Cortex of kidney (tissue), 1 donor: ENCODE measurements around the gene RFC2.
"Not testable (repeated sequence)": the region's sequence is repeated elsewhere in the genome, so short reads cannot be mapped to it uniquely, and the experiment has no call there.

Experiments used
- DNase-seq: peaks from one replicate; lab custom pipeline; 2025; lab: John Stamatoyannopoulos, UW

RFC2 gene

GRCh38 chr7:74217455-74218342 is 36.5 kb downstream of the RFC2 start:
- DNase-seq: no peak

GRCh38 chr7:74216361-74216761 is 37.8 kb downstream of the RFC2 start:
- no peak for DNase-seq

GRCh38 chr7:74215921-74216320 is 38.3 kb downstream of the RFC2 start:
- no peak for DNase-seq

GRCh38 chr7:74214816-74215630 is 39.2 kb downstream of the RFC2 start:
- no peak for DNase-seq

- DNase-seq: no peak
Observed at GRCh38 chr7:74212661-74213060, 41.5 kb downstream of the RFC2 start.

GRCh38 chr7:74208241-74208640 is 46.0 kb downstream of the RFC2 start:
- not testable (repeated sequence) for DNase-seq

- DNase-seq: no peak
Observed at GRCh38 chr7:74207586-74207985, 46.6 kb downstream of the RFC2 start.

GRCh38 chr7:74206589-74207120 is 47.5 kb downstream of the RFC2 start:
- no peak for DNase-seq

- not testable (repeated sequence) for DNase-seq
Observed at GRCh38 chr7:74206052-74206451, 48.1 kb downstream of the RFC2 start.

GRCh38 chr7:74203956-74204618 is 50.1 kb downstream of the RFC2 start:
- DNase-seq: no peak

- DNase-seq: no peak
Observed at GRCh38 chr7:74202841-74203556, 51.2 kb downstream of the RFC2 start.

DNA sequence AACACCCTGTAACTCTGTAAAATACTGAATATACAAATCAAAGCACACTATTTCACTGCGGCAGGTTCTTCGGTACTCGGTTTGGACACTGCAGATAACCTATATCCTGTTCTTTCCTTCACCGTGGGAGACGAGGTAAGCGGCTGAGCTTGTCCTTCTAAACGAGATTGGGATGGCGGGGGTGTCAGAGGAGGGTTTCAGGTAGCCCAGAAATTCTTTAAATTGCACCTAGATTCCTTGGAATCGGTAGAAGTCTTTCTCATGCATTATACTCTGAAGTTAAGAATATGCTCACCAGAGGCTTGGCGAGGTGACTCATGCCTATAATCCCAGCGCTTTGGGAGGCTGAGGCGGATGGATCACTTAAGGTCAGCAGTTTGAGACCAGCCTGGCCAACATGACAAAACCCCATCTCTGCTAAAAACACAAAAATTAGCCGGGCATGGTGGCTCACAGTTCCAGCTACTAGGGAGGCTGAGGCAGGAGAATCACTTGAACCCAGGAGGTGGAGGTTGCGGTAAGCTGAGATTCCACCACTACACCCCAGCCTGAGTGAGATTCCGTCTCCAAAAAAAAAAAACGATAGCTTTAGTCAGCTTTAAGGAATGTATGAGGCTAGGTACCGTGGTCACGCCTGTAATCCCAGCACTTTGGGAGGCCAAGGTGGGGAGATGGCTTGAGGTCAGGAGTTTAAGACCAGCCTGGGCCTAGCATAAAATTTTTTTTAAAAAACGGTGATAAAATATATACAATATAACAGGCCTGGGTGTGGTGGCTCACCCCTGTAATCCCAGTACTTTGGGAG is 54.4 kb downstream of the RFC2 start:
- no peak for DNase-seq

GRCh38 chr7:74197449-74198124 is 56.6 kb downstream of the RFC2 start:
- DNase-seq: no peak

- DNase-seq: not testable (repeated sequence)
Observed at GRCh38 chr7:74195968-74196654, 58.1 kb downstream of the RFC2 start.

DNA sequence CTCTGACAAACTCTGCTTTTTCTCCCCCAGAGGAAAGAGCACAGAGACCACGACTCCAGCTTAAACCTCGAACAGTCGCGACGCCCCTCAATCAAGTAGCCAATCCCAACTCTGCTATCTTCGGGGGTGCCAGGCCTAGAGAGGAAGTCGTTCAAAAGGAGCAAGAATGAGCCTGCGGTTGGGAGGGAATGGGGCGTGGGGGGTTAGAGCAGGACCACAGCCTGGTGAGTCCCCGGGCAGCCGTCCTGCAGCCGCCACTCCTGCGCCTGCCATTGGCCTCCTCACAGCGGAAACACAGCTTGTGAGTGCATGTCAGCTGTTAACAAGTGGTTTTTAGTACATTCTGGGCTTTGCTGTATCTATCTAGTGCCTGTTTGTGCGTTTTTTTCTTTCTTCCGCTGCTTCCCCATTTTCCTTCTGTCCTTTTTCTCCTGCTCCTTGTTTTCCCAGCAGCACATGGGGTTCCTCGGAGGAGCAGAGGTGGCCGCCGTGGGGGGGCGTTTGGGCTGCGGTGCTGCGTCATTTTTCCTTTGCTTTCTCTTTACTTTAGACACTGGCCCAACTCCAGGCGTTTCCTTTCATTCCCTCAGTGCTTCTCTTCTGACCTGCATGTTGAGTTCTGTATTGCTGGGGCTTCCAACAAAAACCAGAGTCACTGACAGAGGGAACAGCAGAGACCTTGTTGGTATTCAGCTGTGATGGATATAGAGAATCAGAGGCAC is 58.9 kb downstream of the RFC2 start:
- not testable (repeated sequence) for DNase-seq

DNA sequence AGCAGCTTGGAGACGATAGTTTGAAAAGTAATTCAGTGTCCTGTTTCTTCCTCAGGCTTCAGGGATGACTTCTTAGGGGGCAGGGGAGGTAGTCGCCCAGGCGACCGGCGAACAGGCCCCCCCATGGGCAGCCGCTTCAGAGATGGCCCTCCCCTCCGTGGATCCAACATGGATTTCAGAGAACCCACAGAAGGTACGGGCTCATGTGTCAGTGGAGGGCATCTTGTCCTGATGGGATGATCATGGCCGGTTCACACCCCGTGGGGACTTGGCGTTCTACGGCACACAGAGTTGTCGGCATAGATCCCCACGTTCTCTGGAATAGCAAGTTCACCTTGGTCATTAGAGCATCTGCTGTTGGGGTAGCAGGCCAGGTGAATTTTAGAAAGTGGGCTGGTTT is 59.5 kb downstream of the RFC2 start:
- DNase-seq: no peak

GRCh38 chr7:74193913-74194312 is 60.3 kb downstream of the RFC2 start:
- DNase-seq: no peak

- DNase-seq: no peak
Observed at GRCh38 chr7:74193054-74193453, 61.1 kb downstream of the RFC2 start.

GRCh38 chr7:74191231-74191630 is 63.0 kb downstream of the RFC2 start:
- DNase-seq: no peak
